K562 (cell line): ENCODE data around the gene PPP1R14B. TPM values are rescaled to one million over a fixed set of nuclear protein-coding genes. Genes with fewer than 3 reads are reported as not detected.

Source experiments
- ATAC-seq: fragments of 200-7000 bp; cut with Tn5 transposase; 3 replicates; pipeline ENCODE4 v1.9.1; 2020; ENCODE audit warnings: moderate library complexity
- BruUV-seq: library from RNA; stranded (reverse); fragments of 400-500 nt; replicated peaks from 2 replicates; lab custom pipeline; 2021; lab: Mats Ljungman, UMichigan
- CTCF ChIA-PET: fragments of 300-600 bp; formaldehyde crosslinking; extraction: SDS; loops from one replicate; lab custom pipeline; 2021; ENCODE audit warnings: low intra/inter-chr PET ratio; lab: Yijun Ruan, JAX
- POLR2A ChIA-PET: fragments of 300-600, 350-650 bp; sonication (Branson Sonifier 250); formaldehyde crosslinking; extraction: SDS; loops from one replicate; lab custom pipeline; 2021; ENCODE audit warnings: antibody characterized with exemption, inconsistent platforms; lab: Yijun Ruan, JAX
- DNase-seq, 4 experiments: peaks; one replicate each; pipeline versions ENCODE4 v3.0.0 to v3.0.0-alpha.2; 2011 to 2018; ENCODE audit warnings: low spot score in 3 of 4, mixed read lengths in 3 of 4; ENCODE audit errors: extremely low read depth in 1 of 4
- FAIRE-seq: peaks from 2 replicates; lab custom pipeline; 2011; peaks lifted over from hg19 to GRCh38; lab: Jason Lieb, UNC
- H2AFZ ChIP-seq: 2 replicates; pipeline ENCODE4 v1.6.0; 2011; ENCODE audit warnings: low read depth, low read length, control low read depth, inconsistent platforms
- H3K27ac ChIP-seq: fragments of 200-600 bp; 3 replicates; pipeline ENCODE4 v1.8.0; 2011; ENCODE audit warnings: low read depth, mild to moderate bottlenecking, control low read depth, inconsistent platforms, low read length, moderate library complexity, mixed read lengths; ENCODE audit errors: extremely low read depth
- H3K27me3 ChIP-seq, 2 experiments: fragments of 300-600 bp in 1 of 2; 2 replicates in 1 of 2; 3 replicates in 1 of 2; pipeline versions ENCODE4 v1.6.0 to v1.8.0; 2011; ENCODE audit warnings: inconsistent platforms in 2 of 2, low read length in 2 of 2, mild to moderate bottlenecking in 1 of 2, mixed read lengths in 1 of 2, moderate library complexity in 1 of 2; ENCODE audit not compliant: control insufficient read depth in 2 of 2, insufficient read depth in 2 of 2
- H3K36me3 ChIP-seq: fragments of 300-600 bp; 3 replicates; pipeline ENCODE4 v1.8.0; 2011; ENCODE audit warnings: mild to moderate bottlenecking, low read length, inconsistent platforms; ENCODE audit not compliant: control insufficient read depth, insufficient read depth
- H3K4me1 ChIP-seq, 2 experiments: fragments of 200-600 bp in 1 of 2; replicated peaks in 1 of 2; 2 replicates in 1 of 2; 3 replicates in 1 of 2; pipeline versions ENCODE4 v1.5.1 to v1.8.0; 2011; ENCODE audit warnings: inconsistent platforms in 2 of 2, low read length in 2 of 2, mild to moderate bottlenecking in 1 of 2, mixed read lengths in 1 of 2, moderate library complexity in 1 of 2; ENCODE audit not compliant: control insufficient read depth in 2 of 2, insufficient read depth in 2 of 2
- H3K4me2 ChIP-seq: 2 replicates; pipeline ENCODE4 v1.6.1; 2011; ENCODE audit warnings: low read length, control low read depth, inconsistent platforms, mixed read lengths; ENCODE audit not compliant: insufficient read depth
- H3K4me3 ChIP-seq: fragments of 200-600 bp; sonication (generic), shearing (Covaris generic); 2 replicates; pipeline ENCODE4 v1.5.1; 2016; ENCODE audit warnings: control low read depth, inconsistent platforms
- H3K79me2 ChIP-seq: fragments of 200-600 bp; 3 replicates; pipeline ENCODE4 v1.8.0; 2011; ENCODE audit warnings: low read length, inconsistent platforms; ENCODE audit not compliant: control insufficient read depth, insufficient read depth
- H3K9ac ChIP-seq, 2 experiments: 2 replicates each; pipeline versions ENCODE4 v1.6.0 to v1.6.1; 2011; ENCODE audit warnings: low read depth in 2 of 2, low read length in 2 of 2, control low read depth in 1 of 2, inconsistent platforms in 1 of 2, mild to moderate bottlenecking in 1 of 2, mixed read lengths in 1 of 2; ENCODE audit not compliant: insufficient read depth in 1 of 2
- H3K9me1 ChIP-seq: one replicate; pipeline ENCODE4 v1.6.0; 2011; ENCODE audit warnings: inconsistent platforms, mild to moderate bottlenecking, low read length, moderate library complexity; ENCODE audit not compliant: control insufficient read depth, insufficient read depth
- H3K9me3 ChIP-seq: replicated peaks from 2 replicates; pipeline ENCODE4 v1.5.1; 2011; ENCODE audit warnings: low read depth, low read length, inconsistent platforms; ENCODE audit not compliant: control insufficient read depth, insufficient read depth
- H4K20me1 ChIP-seq: replicated peaks from 2 replicates; pipeline ENCODE4 v1.6.1; 2011; ENCODE audit warnings: low read length, inconsistent platforms, mixed read lengths; ENCODE audit not compliant: control insufficient read depth, insufficient read depth
- BRD4 ChIP-seq: fragments of 200-600 bp; sonication (generic); IDR thresholded peaks from 2 replicates; pipeline ENCODE4 v1.6.1; 2017; ENCODE audit warnings: inconsistent platforms
- CXXC5 ChIP-seq: fragments of 250-450 bp; sonication (Bioruptor Pico); IDR thresholded peaks from 2 replicates; pipeline ENCODE4 v1.8.0; 2022; ENCODE audit warnings: inconsistent platforms, mild to moderate bottlenecking, moderate library complexity
- HMGN3 ChIP-seq: IDR thresholded peaks from 2 replicates; pipeline ENCODE4 v1.6.1; 2011; ENCODE audit warnings: borderline replicate concordance, low read depth, mild to moderate bottlenecking, mixed read lengths, low read length; ENCODE audit not compliant: insufficient read length; ENCODE audit errors: extremely low read depth
- NFIC ChIP-seq: fragments of 450-650 bp; IDR thresholded peaks from 2 replicates; pipeline ENCODE4 v1.6.1; 2017; ENCODE audit warnings: mild to moderate bottlenecking, inconsistent platforms
- NR2C1 ChIP-seq, 2 experiments: fragments of 450-650 bp; IDR thresholded peaks; 2 replicates each; pipeline ENCODE4 v1.6.1; 2017; ENCODE audit warnings: mild to moderate bottlenecking in 2 of 2, antibody characterized with exemption in 1 of 2, inconsistent platforms in 1 of 2, missing compliant biosample characterization in 1 of 2, missing genetic modification characterization in 1 of 2
- POLR2A ChIP-seq: fragments of 450-650 bp; conservative IDR thresholded peaks from 2 replicates; pipeline ENCODE4 v1.6.1; 2016
- POLR2AphosphoS2 ChIP-seq: IDR thresholded peaks from 2 replicates; pipeline ENCODE4 v1.6.1; 2012; ENCODE audit warnings: low read length, improper control_type of control experiment
- POLR2AphosphoS5 ChIP-seq: IDR thresholded peaks from 2 replicates; pipeline ENCODE4 v1.6.1; 2011; ENCODE audit warnings: mild to moderate bottlenecking, low read depth, low read length, moderate library complexity; ENCODE audit not compliant: control insufficient read depth, insufficient read depth
- POLR2G ChIP-seq: fragments of 200-400 bp; formaldehyde crosslinking; IDR thresholded peaks from 2 replicates; pipeline ENCODE4 v1.6.1; 2017; ENCODE audit warnings: low read depth, mild to moderate bottlenecking, antibody characterized with exemption, low read length, moderate library complexity
- RBFOX2 ChIP-seq: fragments of 200-400 bp; formaldehyde crosslinking; IDR thresholded peaks from 2 replicates; pipeline ENCODE4 v1.6.1; 2017; ENCODE audit warnings: low read depth, mild to moderate bottlenecking, low read length, moderate library complexity
- RBM22 ChIP-seq: fragments of 200-400 bp; formaldehyde crosslinking; IDR thresholded peaks from 2 replicates; pipeline ENCODE4 v1.6.1; 2018; ENCODE audit warnings: low read length, low read depth; ENCODE audit not compliant: poor library complexity, severe bottlenecking
- SUPT5H ChIP-seq: fragments of 450-650 bp; IDR thresholded peaks from 2 replicates; pipeline ENCODE4 v1.6.1; 2016
- ZBTB33 ChIP-seq: sonication (generic); formaldehyde crosslinking; IDR thresholded peaks from 2 replicates; pipeline ENCODE4 v1.8.1; 2023; ENCODE audit warnings: mild to moderate bottlenecking, missing genetic modification reagents
- ZC3H11A ChIP-seq: IDR thresholded peaks from 2 replicates; pipeline ENCODE4 v1.6.1; 2012; ENCODE audit warnings: low read depth, low read length, improper control_type of control experiment
- WGBS: fragments of 100-300 bp; shearing (Covaris generic); methylation state at CpG from one replicate; pipeline ENCODE4 v1.1.6; 2016; ENCODE audit warnings: low coverage, mixed read lengths; ENCODE audit not compliant: insufficient coverage; ENCODE audit errors: missing lambda C conversion rate; 5-methylcytosine and 5-hydroxymethylcytosine counted together
- in situ Hi-C: fragments of 300-500 bp; cut with MboI; formaldehyde crosslinking; loops from 4 replicates; pipeline ENCODE4 v1.15.0; 2018; ENCODE audit warnings: inconsistent platforms, mixed read lengths
- intact Hi-C: fragments of 100-400 bp; cut with micrococcal nuclease; formaldehyde crosslinking; loops from 2 replicates; pipeline ENCODE4 v1.14.2; 2022
- polyA plus RNA-seq, 8 experiments: library from polyadenylated mRNA; depleted of rRNA in 4 of 8; stranded (reverse) in 5 of 8; unstranded in 3 of 8; fragments of >200 nt; fragmentation: Nextera tagmentation in 2 of 8; fragmentation: Illumina TruSeq in 1 of 8; extraction: Ambion mirVana in 2 of 8; extraction: Trizol in 1 of 8; gene quantifications; 2 replicates each; pipeline versions ENCODE4 v1.2.1 to v1.2.3, GENCODE V29; 2011 to 2014; ENCODE audit warnings: inconsistent platforms in 1 of 8, missing spikeins in 1 of 8
- total RNA-seq, 7 experiments: library from RNA; depleted of rRNA in 6 of 7; stranded (reverse); fragments of >200 nt in 6 of 7; fragmentation: Illumina TruSeq in 2 of 7; extraction: Trizol in 2 of 7; gene quantifications; 2 replicates each; pipeline versions ENCODE4 v1.2.1 to v1.2.3, GENCODE V29; 2011 to 2021; ENCODE audit warnings: low replicate concordance in 1 of 7
- TF ChIP-seq, protein P1 (sequence below): sonication (generic); formaldehyde crosslinking; IDR thresholded peaks from 2 replicates; pipeline ENCODE4 v1.8.0; 2022; ENCODE audit warnings: missing genetic modification reagents, mild to moderate bottlenecking, moderate library complexity, borderline replicate concordance

Gene PPP1R14B
- total and polyA plus RNA-seq, 9 of the 15 experiments (the other 6 are each of a cell fraction or from before 2014, with no cell fraction given), result 7.7 to 566 (median 212) TPM

- Histone ChIP-seq H3K4me3 (no peak overlapping the region), H3K9me1 (peaks cover 5% of the 10 kb centered on the region), H3K27ac (no peak overlapping the region; the same call in 2 of the 3 replicates), H3K9me3 (no peaks in the 10 kb centered on the region), H3K4me2 (no peak overlapping the region), H3K36me3 (peaks cover 61% of the 10 kb centered on the region), H3K4me1 (peaks cover 0 to 62% of the 10 kb centered on the region in 2 experiments; a peak in 3 of 5 replicates), H3K27me3 (no peaks in the 10 kb centered on the region), H4K20me1 (no peaks in the 10 kb centered on the region), H3K9ac (peak overlapping the region in 1 of 2 experiments; percentile 53; a peak in 2 of 4 replicates), H2AFZ (no peak overlapping the region)
- CTCF ChIA-PET, result no interaction called here
- in situ Hi-C loops (no loop called here), intact Hi-C loops (no loop called here)
- DNase-seq (no peak), FAIRE-seq (no peak), ATAC-seq (no peak)
- WGBS, result 92% methylated on average over 21 of the region's 24 CpGs
- POLR2A ChIA-PET, result interaction anchor here (0.8 to 6.3 kb wide), 8 partner anchors 8 to 37 kb away, joined by 3 to 77 read pairs (median 4); partner anchors contain the start of genes FERMT3 and STIP1
- BruUV-seq, result TSS peak; percentile 30
- TF ChIP-seq SUPT5H, result peak; percentile 57
- TF ChIP-seq HMGN3, result peak; percentile 19
- TF ChIP-seq ZC3H11A, result no peak
- peak; percentile 62 for TF ChIP-seq RBM22
- no peak for TF ChIP-seq NFIC
- TF ChIP-seq BRD4, result no peak
- peak; percentile 71 for TF ChIP-seq POLR2A
- TF ChIP-seq, protein P1, sequence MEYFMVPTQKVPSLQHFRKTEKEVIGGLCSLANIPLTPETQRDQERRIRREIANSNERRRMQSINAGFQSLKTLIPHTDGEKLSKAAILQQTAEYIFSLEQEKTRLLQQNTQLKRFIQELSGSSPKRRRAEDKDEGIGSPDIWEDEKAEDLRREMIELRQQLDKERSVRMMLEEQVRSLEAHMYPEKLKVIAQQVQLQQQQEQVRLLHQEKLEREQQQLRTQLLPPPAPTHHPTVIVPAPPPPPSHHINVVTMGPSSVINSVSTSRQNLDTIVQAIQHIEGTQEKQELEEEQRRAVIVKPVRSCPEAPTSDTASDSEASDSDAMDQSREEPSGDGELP (CRISPR knock-in tag), result 0 out of 2 replicates have a peak, but pooled peaks have one; percentile 30
- TF ChIP-seq POLR2G, result peak; percentile 83
- no peak for TF ChIP-seq CXXC5 (CRISPR knock-in tag)
- 0 out of 2 replicates have a peak, but pooled peaks have one; percentile 14 for TF ChIP-seq POLR2AphosphoS2
- no peak for TF ChIP-seq NR2C1 (IDR thresholded peaks at IDR 0.05)
- no peak for TF ChIP-seq NR2C1 (tag; IDR thresholded peaks at IDR 0.05)
- TF ChIP-seq POLR2AphosphoS5, result 0 out of 2 replicates have a peak, but pooled peaks have one; percentile 12
- TF ChIP-seq ZBTB33 (CRISPR knock-in tag), result peak; percentile 72
- peak; percentile 67 for TF ChIP-seq RBFOX2
- TF ChIP-seq, all 486 proteins: peak for 10
- H3K79me2 ChIP-seq, result peaks cover 30% of the 10 kb centered on the region
Measured at GRCh38 chr11:64223001-64223651, 23.6 kb downstream of the PPP1R14B start.
